Bone marrow (tissue), 2 donors: ENCODE data around the gene RHOBTB1.

ENCODE experiments used
- DNase-seq, 2 donors: peaks; one replicate each; lab custom pipeline; 2025; lab: John Stamatoyannopoulos, UW

The RHOBTB1 gene

GRCh38 chr10:60820093-60820754 is 123.8 kb downstream of the RHOBTB1 start:
- DNase-seq, result no peak
